Liver (tissue), 9 donors: ENCODE data around the gene BHLHA9. TPM values are rescaled to one million over a fixed set of nuclear protein-coding genes. Genes with fewer than 3 reads are reported as not detected.

Experiments used
- DNase-seq: peaks from one replicate; pipeline ENCODE4 v3.0.0-alpha.2; 2017; ENCODE audit warnings: low spot score
- H3K27ac ChIP-seq, 2 donors: one replicate each; pipeline ENCODE4 v1.7.0; 2013; ENCODE audit warnings: inconsistent platforms in 2 of 2, low read length in 2 of 2, control low read depth in 1 of 2, low read depth in 1 of 2, mild to moderate bottlenecking in 1 of 2
- H3K27me3 ChIP-seq, 4 donors: one replicate each; pipeline versions ENCODE4 v1.6.1 to v1.7.0; 2013; ENCODE audit warnings: low read length in 3 of 4, inconsistent platforms in 1 of 4, mild to moderate bottlenecking in 1 of 4, moderate library complexity in 1 of 4; ENCODE audit not compliant: control insufficient read depth in 4 of 4, insufficient read depth in 4 of 4
- H3K36me3 ChIP-seq, 4 donors: one replicate each; pipeline versions ENCODE4 v1.6.1 to v1.7.0; 2013; ENCODE audit warnings: low read length in 3 of 4, mild to moderate bottlenecking in 3 of 4, low read depth in 1 of 4, moderate library complexity in 1 of 4; ENCODE audit not compliant: control insufficient read depth in 4 of 4, insufficient read depth in 3 of 4
- H3K4me1 ChIP-seq, 4 donors: one replicate each; pipeline versions ENCODE4 v1.6.1 to v1.7.0; 2013; ENCODE audit warnings: low read length in 3 of 4, mild to moderate bottlenecking in 3 of 4, moderate library complexity in 1 of 4; ENCODE audit not compliant: control insufficient read depth in 4 of 4, insufficient read depth in 4 of 4
- H3K4me3 ChIP-seq, 3 donors: one replicate each; pipeline versions ENCODE4 v1.6.1 to v1.7.0; 2013; ENCODE audit warnings: low read length in 3 of 3, control low read depth in 1 of 3, low read depth in 1 of 3, mild to moderate bottlenecking in 1 of 3
- H3K9ac ChIP-seq, 2 donors: one replicate each; pipeline ENCODE4 v1.7.0; 2013; ENCODE audit warnings: low read length in 2 of 2, mild to moderate bottlenecking in 2 of 2, moderate library complexity in 2 of 2, control low read depth in 1 of 2, low read depth in 1 of 2
- H3K9me3 ChIP-seq, 4 donors: one replicate each; pipeline versions ENCODE4 v1.6.1 to v1.7.0; 2013; ENCODE audit warnings: low read length in 3 of 4; ENCODE audit not compliant: control insufficient read depth in 4 of 4
- CTCF ChIP-seq: fragments of 150-350 bp; IDR thresholded peaks from 2 replicates; pipeline ENCODE4 v1.5.1; 2017; ENCODE audit warnings: improper control_type of control experiment, low read depth, low read length; ENCODE audit not compliant: missing input control
- EGR1 ChIP-seq, 2 donors: IDR thresholded peaks; 2 replicates each; pipeline ENCODE4 v1.6.1; 2016 to 2018; ENCODE audit warnings: antibody characterized with exemption in 2 of 2, low read depth in 2 of 2
- FOXA1 ChIP-seq: IDR thresholded peaks from 2 replicates; pipeline ENCODE4 v1.6.1; 2016; ENCODE audit warnings: antibody characterized with exemption
- FOXA2 ChIP-seq: IDR thresholded peaks from 2 replicates; pipeline ENCODE4 v1.6.1; 2016; ENCODE audit warnings: antibody characterized with exemption
- GABPA ChIP-seq, 2 donors: IDR thresholded peaks in 1 of 2; conservative IDR thresholded peaks in 1 of 2; 2 replicates each; pipeline ENCODE4 v1.6.1; 2016; ENCODE audit warnings: antibody characterized with exemption in 2 of 2, mild to moderate bottlenecking in 1 of 2, moderate library complexity in 1 of 2
- JUND ChIP-seq, 2 donors: IDR thresholded peaks; 2 replicates each; pipeline ENCODE4 v1.6.1; 2016; ENCODE audit warnings: antibody characterized with exemption in 2 of 2
- MAX ChIP-seq: IDR thresholded peaks from 2 replicates; pipeline ENCODE4 v1.6.1; 2016; ENCODE audit warnings: antibody characterized with exemption
- NR2F2 ChIP-seq: IDR thresholded peaks from 2 replicates; pipeline ENCODE4 v1.6.1; 2016; ENCODE audit warnings: antibody characterized with exemption
- RAD21 ChIP-seq, 2 donors: IDR thresholded peaks; 2 replicates each; pipeline ENCODE4 v1.6.1; 2016; ENCODE audit warnings: antibody characterized with exemption in 2 of 2, mild to moderate bottlenecking in 2 of 2
- REST ChIP-seq: IDR thresholded peaks from 2 replicates; pipeline ENCODE4 v1.6.1; 2016; ENCODE audit warnings: antibody characterized with exemption, mild to moderate bottlenecking
- RXRA ChIP-seq, 2 donors: IDR thresholded peaks; 2 replicates each; pipeline ENCODE4 v1.6.1; 2017 to 2018; ENCODE audit warnings: antibody characterized with exemption in 2 of 2, mild to moderate bottlenecking in 1 of 2
- SP1 ChIP-seq: IDR thresholded peaks from 2 replicates; pipeline ENCODE4 v1.6.1; 2018; ENCODE audit warnings: antibody characterized with exemption, mild to moderate bottlenecking
- TAF1 ChIP-seq: conservative IDR thresholded peaks from 2 replicates; pipeline ENCODE4 v1.6.1; 2016; ENCODE audit warnings: antibody characterized with exemption, mild to moderate bottlenecking
- YY1 ChIP-seq: IDR thresholded peaks from 2 replicates; pipeline ENCODE4 v1.6.1; 2016; ENCODE audit warnings: antibody characterized with exemption, mild to moderate bottlenecking
- ZBTB33 ChIP-seq: IDR thresholded peaks from 2 replicates; pipeline ENCODE4 v1.6.1; 2016; ENCODE audit warnings: antibody characterized with exemption
- WGBS: extraction: QIAGEN DNeasy Blood & Tissue Kit; methylation state at CpG from one replicate; pipeline ENCODE4 v1.1.7; 2013; 5-methylcytosine and 5-hydroxymethylcytosine counted together
- polyA plus RNA-seq, 2 donors: library from polyadenylated mRNA; stranded (reverse) in 1 of 2; unstranded in 1 of 2; fragments of 200-250 nt in 1 of 2; fragments of >200 nt in 1 of 2; fragmentation: Nextera tagmentation in 1 of 2; extraction: Ambion mirVana in 1 of 2; gene quantifications; one replicate each; pipeline versions ENCODE4 v1.2.1 to v1.2.3, GENCODE V29; 2013 to 2015
- total RNA-seq, 2 donors: library from RNA; depleted of rRNA; stranded (reverse); fragments of >200 nt; gene quantifications; one replicate each; pipeline ENCODE4 v1.2.3, GENCODE V29; 2014
- TF ChIP-seq, protein P1 (sequence below): IDR thresholded peaks from 2 replicates; pipeline ENCODE4 v1.6.1; 2016; ENCODE audit warnings: antibody characterized with exemption
- donor health status: healthy.
- donor health status: healthy.
- donor health status: healthy.
- donor health status: healthy.
- donor health status: healthy.

BHLHA9 gene
- total and polyA plus RNA-seq, 4 donors: 0.08 TPM; not detected in 3

DNA sequence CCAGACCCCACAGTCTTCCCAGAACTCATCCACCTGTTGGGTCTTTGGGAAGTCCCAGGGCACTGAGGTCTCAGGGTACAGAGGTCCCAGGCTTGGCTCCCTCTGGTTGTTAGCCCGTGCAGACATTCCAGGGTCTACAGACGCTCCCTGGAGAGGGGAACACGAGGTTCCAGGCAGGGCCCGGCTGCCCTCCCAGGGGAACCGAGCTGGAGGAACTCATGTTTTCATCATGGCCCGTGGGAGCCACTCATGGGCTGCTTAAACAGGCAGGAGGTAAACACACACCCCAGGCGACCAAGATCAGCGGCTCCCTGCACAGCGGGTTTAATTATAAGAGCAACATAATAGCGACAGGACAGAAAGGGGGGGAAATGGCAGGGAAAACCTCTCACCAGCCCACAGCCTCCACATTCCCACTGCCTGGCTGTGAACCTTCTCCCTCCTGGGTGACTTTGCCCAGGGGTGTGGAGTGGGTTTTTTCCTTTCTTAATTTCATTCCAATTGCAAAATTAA lies 45.7 kb downstream of the BHLHA9 start:
- no peak for DNase-seq
- no peaks in the 10 kb centered on the region for H3K36me3 ChIP-seq
- H3K27me3 ChIP-seq: peaks cover 0 to 4% (median 0%) of the 10 kb centered on the region in 4 donors
- WGBS: 52% methylated on average over 10 of the region's 10 CpGs
- H3K27ac ChIP-seq: no peak overlapping the region
- no peaks in the 10 kb centered on the region for H3K4me1 ChIP-seq
- H3K9ac ChIP-seq: no peak overlapping the region
- no peaks in the 10 kb centered on the region for H3K9me3 ChIP-seq
- no peak overlapping the region for H3K4me3 ChIP-seq
- TF ChIP-seq GABPA (IDR thresholded peaks at IDR 0.05 in 1 of 2, conservative IDR thresholded peaks at IDR 0.05 in 1 of 2) (no peak), JUND (IDR thresholded peaks at IDR 0.05) (no peak), YY1 (no peak), EGR1 (IDR thresholded peaks at IDR 0.05; ENCODE audit: low read depth in 2 of 2) (no peak), MAX (no peak), FOXA1 (no peak), ZBTB33 (no peak), RXRA (IDR thresholded peaks at IDR 0.05) (no peak), RAD21 (IDR thresholded peaks at IDR 0.05) (no peak), REST (no peak), FOXA2 (no peak), SP1 (no peak), NR2F2 (no peak), CTCF (no peak), TAF1 (no peak)
- TF ChIP-seq, protein P1, sequence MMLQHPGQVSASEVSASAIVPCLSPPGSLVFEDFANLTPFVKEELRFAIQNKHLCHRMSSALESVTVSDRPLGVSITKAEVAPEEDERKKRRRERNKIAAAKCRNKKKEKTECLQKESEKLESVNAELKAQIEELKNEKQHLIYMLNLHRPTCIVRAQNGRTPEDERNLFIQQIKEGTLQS: no peak

Other genes with a start within 250 kb of the BHLHA9 start
- 10 to 100 TPM; 10.0 to 12.9 TPM for gene ABR, start 90.5 kb upstream of the BHLHA9 start, total RNA-seq
- 1 to 10 TPM; 2.7 to 3.6 TPM for gene ABR, start 90.5 kb upstream of the BHLHA9 start, polyA plus RNA-seq
- gene TRARG1, start 9.2 kb downstream of the BHLHA9 start, total RNA-seq: not detected
- gene TRARG1, start 9.2 kb downstream of the BHLHA9 start, polyA plus RNA-seq: under 1 TPM in 1 of 2 donors, not detected in 1; 0.01 TPM
- 100 to 1,000 TPM; 173 to 288 TPM for gene YWHAE, start 129.8 kb downstream of the BHLHA9 start, total RNA-seq
- gene YWHAE, start 129.8 kb downstream of the BHLHA9 start, polyA plus RNA-seq: 100 to 1,000 TPM; 177 to 226 TPM
- gene CRK, start 185.8 kb downstream of the BHLHA9 start, total RNA-seq: 10 to 100 TPM; 35.9 to 69.9 TPM
- gene CRK, start 185.8 kb downstream of the BHLHA9 start, polyA plus RNA-seq: 10 to 100 TPM; 29.5 to 33.7 TPM
- 10 to 100 TPM; 20.3 to 61.7 TPM for gene MYO1C, start 222.2 kb downstream of the BHLHA9 start, total RNA-seq
- 10 to 100 TPM; 22.9 to 33.6 TPM for gene MYO1C, start 222.2 kb downstream of the BHLHA9 start, polyA plus RNA-seq
- 10 to 100 TPM; 19.2 to 47.1 TPM for gene INPP5K, start 246.2 kb downstream of the BHLHA9 start, total RNA-seq
- gene INPP5K, start 246.2 kb downstream of the BHLHA9 start, polyA plus RNA-seq: 10 to 100 TPM in 1 of 2 donors, 1 to 10 TPM in 1; 9.9 to 12.5 TPM